Keratinocyte (primary cell): ENCODE data around the gene NDUFA11.

ENCODE experiments used
- CTCF ChIP-seq, 3 experiments: IDR thresholded peaks in 1 of 3; conservative IDR thresholded peaks in 1 of 3; optimal IDR thresholded peaks in 1 of 3; 2 replicates in 2 of 3; 3 replicates in 1 of 3; pipeline versions ENCODE3 to v1.5.1; 2011; ENCODE audit warnings: low read length in 3 of 3, mild to moderate bottlenecking in 3 of 3, moderate library complexity in 2 of 3, control low read depth in 1 of 3, inconsistent platforms in 1 of 3; ENCODE audit not compliant: insufficient read depth in 2 of 3; ENCODE audit errors: extremely low read depth in 1 of 3
- EZH2 ChIP-seq: IDR thresholded peaks from one replicate; pipeline ENCODE4 v1.6.1; 2012; ENCODE audit warnings: inconsistent platforms, mild to moderate bottlenecking, low read length, moderate library complexity

- TF ChIP-seq EZH2, result no peak
- no peak for TF ChIP-seq CTCF (optimal IDR thresholded peaks at IDR 0.05 in 1 of 3, IDR thresholded peaks at IDR 0.05 in 1 of 3, conservative IDR thresholded peaks at IDR 0.05 in 1 of 3; ENCODE audit: extremely low read depth in 1 of 3, insufficient read depth in 2 of 3, low read length in 3 of 3)
Observed at GRCh38 chr19:5941673-5942072, 38.1 kb upstream of the NDUFA11 start.
